HepG2 (cell line): Measurements from ENCODE around the gene CXCL17. TPM values are rescaled to one million over a fixed set of nuclear protein-coding genes. Genes with fewer than 3 reads are reported as not detected.

Source experiments
- BCL6 ChIP-seq: IDR thresholded peaks from 2 replicates; pipeline ENCODE4 v1.6.1; 2016; ENCODE audit warnings: missing genetic modification reagents, missing compliant biosample characterization
- CTCF ChIP-seq: sonication (generic); formaldehyde crosslinking; IDR thresholded peaks from 2 replicates; pipeline ENCODE4 v1.5.0; 2020; ENCODE audit warnings: mild to moderate bottlenecking, missing genetic modification reagents, moderate library complexity
- FIP1L1 ChIP-seq: fragments of 200-400 bp; formaldehyde crosslinking; IDR thresholded peaks from 2 replicates; pipeline ENCODE4 v1.6.1; 2018; ENCODE audit warnings: low read depth, mild to moderate bottlenecking, low read length, moderate library complexity, borderline replicate concordance; ENCODE audit not compliant: insufficient read depth
- MXD3 ChIP-seq: IDR thresholded peaks from 2 replicates; pipeline ENCODE4 v1.6.1; 2016; ENCODE audit warnings: mild to moderate bottlenecking, missing biosample characterization, missing genetic modification reagents
- ONECUT2 ChIP-seq: sonication (generic); formaldehyde crosslinking; IDR thresholded peaks from 2 replicates; pipeline ENCODE4 v1.4.0; 2020; ENCODE audit warnings: missing genetic modification reagents
- TBP ChIP-seq: sonication (generic); formaldehyde crosslinking; IDR thresholded peaks from 2 replicates; pipeline ENCODE4 v1.5.0; 2020; ENCODE audit warnings: missing genetic modification reagents
- TSC22D2 ChIP-seq: sonication (generic); formaldehyde crosslinking; IDR thresholded peaks from 2 replicates; pipeline ENCODE4 v1.5.1; 2020; ENCODE audit warnings: missing genetic modification reagents, mild to moderate bottlenecking, borderline replicate concordance
- U2AF2 ChIP-seq: fragments of 200-400 bp; formaldehyde crosslinking; IDR thresholded peaks from 2 replicates; pipeline ENCODE4 v1.6.1; 2017; ENCODE audit warnings: low read depth, mild to moderate bottlenecking, low read length
- ZFP90 ChIP-seq: sonication (generic); formaldehyde crosslinking; IDR thresholded peaks from 2 replicates; pipeline ENCODE4 v1.8.0; 2022; ENCODE audit warnings: missing genetic modification reagents, mild to moderate bottlenecking, inconsistent platforms, borderline replicate concordance
- ZNF207 ChIP-seq: fragments of 450-650 bp; IDR thresholded peaks from 2 replicates; pipeline ENCODE4 v1.6.1; 2016; ENCODE audit warnings: antibody characterized with exemption, borderline replicate concordance
- ZNF281 ChIP-seq: sonication (generic); formaldehyde crosslinking; IDR thresholded peaks from 2 replicates; pipeline ENCODE4 v1.4.0; 2020; ENCODE audit warnings: missing genetic modification reagents, borderline replicate concordance
- ZNF317 ChIP-seq: sonication (generic); formaldehyde crosslinking; IDR thresholded peaks from 2 replicates; pipeline ENCODE4 v1.5.0; 2020; ENCODE audit warnings: mild to moderate bottlenecking, missing genetic modification reagents
- ZNF570 ChIP-seq: sonication (generic); formaldehyde crosslinking; IDR thresholded peaks from 2 replicates; pipeline ENCODE4 v1.4.0; 2020; ENCODE audit warnings: mild to moderate bottlenecking, missing genetic modification reagents, borderline replicate concordance
- ZNF616 ChIP-seq: sonication (generic); formaldehyde crosslinking; IDR thresholded peaks from 2 replicates; pipeline ENCODE4 v1.5.0; 2020; ENCODE audit warnings: low read depth, mild to moderate bottlenecking, missing genetic modification reagents
- ZNF772 ChIP-seq: sonication (generic); formaldehyde crosslinking; IDR thresholded peaks from 2 replicates; pipeline ENCODE4 v1.5.0; 2020; ENCODE audit warnings: mild to moderate bottlenecking, missing genetic modification reagents
- ZSCAN22 ChIP-seq: sonication (generic); formaldehyde crosslinking; IDR thresholded peaks from 2 replicates; pipeline ENCODE4 v1.4.0; 2020; ENCODE audit warnings: mild to moderate bottlenecking, missing genetic modification reagents
- ZSCAN29 ChIP-seq: sonication (generic); formaldehyde crosslinking; conservative IDR thresholded peaks from 2 replicates; pipeline ENCODE4 v1.4.0; 2020; ENCODE audit warnings: mild to moderate bottlenecking, missing genetic modification reagents
- polyA plus RNA-seq, 8 experiments: library from polyadenylated mRNA; depleted of rRNA in 3 of 8; stranded (reverse) in 7 of 8; unstranded in 1 of 8; fragments of >200 nt; fragmentation: Illumina TruSeq in 4 of 8; extraction: Trizol in 4 of 8; gene quantifications; 2 replicates each; pipeline versions ENCODE4 v1.2.1 to v1.2.3, GENCODE V29; 2011 to 2016; ENCODE audit warnings: low read depth in 4 of 8, missing spikeins in 1 of 8, mixed read lengths in 1 of 8; ENCODE audit not compliant: insufficient read depth in 1 of 8
- total RNA-seq, 5 experiments: library from RNA; depleted of rRNA; stranded (reverse); fragments of >200 nt; fragmentation: Illumina TruSeq; extraction: Trizol; gene quantifications; 2 replicates each; pipeline ENCODE4 v1.2.3, GENCODE V29; 2016; ENCODE audit warnings: low read depth in 1 of 5

Gene CXCL17
- total and polyA plus RNA-seq, 2 of the 13 experiments (the other 11 are each of a cell fraction or from before 2014, with no cell fraction given), result 0.12 TPM; not detected in 1

GRCh38 chr19:42450314-42450934 lies 7.7 kb upstream of the CXCL17 start (continued):
- TF ChIP-seq ZNF772 (CRISPR knock-in tag) (no peak; the same call in 1 of the 2 replicates), ZNF207 (no peak), ZSCAN22 (CRISPR knock-in tag) (no peak), BCL6 (CRISPR knock-in tag) (peak; percentile 82), ZFP90 (CRISPR knock-in tag) (no peak), ONECUT2 (CRISPR knock-in tag) (no peak), ZNF317 (CRISPR knock-in tag) (no peak), ZNF281 (CRISPR knock-in tag) (peak; percentile 50; the same call in 1 of the 2 replicates), ZNF570 (CRISPR knock-in tag) (no peak), U2AF2 (no peak), CTCF (CRISPR knock-in tag) (peak; percentile 98), TBP (CRISPR knock-in tag) (no peak), ZNF616 (CRISPR knock-in tag) (no peak), FIP1L1 (no peak), TSC22D2 (peak; percentile 78; the same call in 1 of the 2 replicates), MXD3 (CRISPR knock-in tag) (no peak), ZSCAN29 (CRISPR knock-in tag) (peak; percentile 95)
